LNCaP clone FGC (cell line): ENCODE measurements around the gene LPCAT3.
"Not testable (repeated sequence)": the region's sequence is repeated elsewhere in the genome, so short reads cannot be mapped to it uniquely, and the experiment has no call there.

Source experiments
- DNase-seq: peaks from one replicate; pipeline ENCODE4 v3.0.0-alpha.2; 2011; ENCODE audit warnings: low read depth
- H3K4me3 ChIP-seq: 2 replicates; pipeline ENCODE4 v1.5.1; 2011; ENCODE audit warnings: mild to moderate bottlenecking, low read depth, low read length, control low read depth
- CTCF ChIP-seq: IDR thresholded peaks from 2 replicates; pipeline ENCODE4 v1.5.1; 2012; ENCODE audit warnings: mild to moderate bottlenecking; ENCODE audit not compliant: control insufficient read depth, insufficient read depth; ENCODE audit errors: extremely low read depth

LPCAT3 gene

GRCh38 chr12:7060353-7060954 is 42.2 kb upstream of the LPCAT3 start, which contains the start of gene C1S:
Gene C1S, plus strand, starts transcription at chr12:7060718. Its CDS starts 1,195 bp downstream, at chr12:7061913.
- no peak for DNase-seq
- no peak within 1 kb of the TSS for H3K4me3 ChIP-seq
- TF ChIP-seq CTCF = 0 out of 2 replicates have a peak, but pooled peaks have one; percentile 13

GRCh38 chr12:7059780-7060179 is 41.5 kb upstream of the LPCAT3 start:
- no peak overlapping the region for H3K4me3 ChIP-seq
- DNase-seq = no peak
- TF ChIP-seq CTCF = no peak

- no peak for DNase-seq
- TF ChIP-seq CTCF = no peak
- H3K4me3 ChIP-seq = no peak overlapping the region
Measured at GRCh38 chr12:7058850-7059395, 40.6 kb upstream of the LPCAT3 start.

GRCh38 chr12:7058163-7058845 is 40.0 kb upstream of the LPCAT3 start:
- no peak overlapping the region for H3K4me3 ChIP-seq
- DNase-seq = no peak
- no peak for TF ChIP-seq CTCF

- DNase-seq, H3K4me3 ChIP-seq: not testable (repeated sequence)
Measured at GRCh38 chr12:7055736-7056135, 37.5 kb upstream of the LPCAT3 start.

- no peak for TF ChIP-seq CTCF
- DNase-seq = no peak
- no peak overlapping the region for H3K4me3 ChIP-seq
Measured at GRCh38 chr12:7054925-7055324, 36.6 kb upstream of the LPCAT3 start.

GRCh38 chr12:7049973-7050372 is 31.7 kb upstream of the LPCAT3 start:
- not testable (repeated sequence) for H3K4me3 ChIP-seq, DNase-seq

- not testable (repeated sequence) for H3K4me3 ChIP-seq, DNase-seq
Measured at GRCh38 chr12:7049445-7049951, 31.2 kb upstream of the LPCAT3 start.
